Ovary (tissue), 3 donors: ENCODE measurements around the gene DAPP1.

ENCODE experiments used
- EP300 ChIP-seq: sonication (generic); formaldehyde crosslinking; IDR thresholded peaks from one replicate; pipeline ENCODE4 v1.6.1; 2017; ENCODE audit warnings: antibody characterized with exemption
- POLR2A ChIP-seq: fragments of 450-650 bp; IDR thresholded peaks from one replicate; pipeline ENCODE4 v1.6.1; 2017; ENCODE audit warnings: antibody characterized with exemption, mild to moderate bottlenecking, moderate library complexity
- TF ChIP-seq, protein P1 (sequence below), 3 donors: fragments of 450-650 bp in 2 of 3; fragments of 200-600 bp in 1 of 3; IDR thresholded peaks; one replicate each; pipeline versions ENCODE4 v1.5.1 to v1.8.0; 2016 to 2022; ENCODE audit warnings: antibody characterized with exemption in 3 of 3, mild to moderate bottlenecking in 1 of 3
- donor health status: DM: no; HTN: no; CAD: no.

DNA sequence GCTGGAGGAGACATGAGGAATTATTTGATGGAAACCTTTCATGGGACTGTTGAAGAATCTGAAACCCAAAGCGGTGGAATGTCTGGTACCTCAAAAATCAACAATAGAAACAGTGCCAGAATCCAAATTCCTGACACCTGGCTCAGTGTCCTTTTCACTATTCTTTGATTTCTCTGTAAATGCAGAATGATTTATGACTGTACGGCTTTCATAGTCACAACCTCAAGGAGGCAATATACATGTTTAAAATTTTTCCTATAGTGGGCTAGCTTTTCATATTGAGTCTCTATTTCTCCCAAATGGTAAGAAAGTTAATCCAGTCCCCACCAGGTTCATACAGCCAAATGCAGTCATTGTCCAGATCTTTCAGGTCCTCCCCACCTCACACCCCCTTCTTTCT lies 19.3 kb downstream of the DAPP1 start:
- TF ChIP-seq, protein P1, sequence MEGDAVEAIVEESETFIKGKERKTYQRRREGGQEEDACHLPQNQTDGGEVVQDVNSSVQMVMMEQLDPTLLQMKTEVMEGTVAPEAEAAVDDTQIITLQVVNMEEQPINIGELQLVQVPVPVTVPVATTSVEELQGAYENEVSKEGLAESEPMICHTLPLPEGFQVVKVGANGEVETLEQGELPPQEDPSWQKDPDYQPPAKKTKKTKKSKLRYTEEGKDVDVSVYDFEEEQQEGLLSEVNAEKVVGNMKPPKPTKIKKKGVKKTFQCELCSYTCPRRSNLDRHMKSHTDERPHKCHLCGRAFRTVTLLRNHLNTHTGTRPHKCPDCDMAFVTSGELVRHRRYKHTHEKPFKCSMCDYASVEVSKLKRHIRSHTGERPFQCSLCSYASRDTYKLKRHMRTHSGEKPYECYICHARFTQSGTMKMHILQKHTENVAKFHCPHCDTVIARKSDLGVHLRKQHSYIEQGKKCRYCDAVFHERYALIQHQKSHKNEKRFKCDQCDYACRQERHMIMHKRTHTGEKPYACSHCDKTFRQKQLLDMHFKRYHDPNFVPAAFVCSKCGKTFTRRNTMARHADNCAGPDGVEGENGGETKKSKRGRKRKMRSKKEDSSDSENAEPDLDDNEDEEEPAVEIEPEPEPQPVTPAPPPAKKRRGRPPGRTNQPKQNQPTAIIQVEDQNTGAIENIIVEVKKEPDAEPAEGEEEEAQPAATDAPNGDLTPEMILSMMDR (IDR thresholded peaks at IDR 0.05): no peak
- TF ChIP-seq POLR2A (no peak), EP300 (no peak)
